GM12891 (cell line): Measurements from ENCODE around the gene MDH1B.

Experiments
- PAX5 ChIP-seq: IDR thresholded peaks from 2 replicates; pipeline ENCODE4 v1.6.1; 2011; ENCODE audit warnings: low read length, moderate library complexity, mild to moderate bottlenecking; ENCODE audit not compliant: insufficient read depth, severe bottlenecking
- POLR2A ChIP-seq: IDR thresholded peaks from 2 replicates; pipeline ENCODE4 v1.6.1; 2011; ENCODE audit warnings: low read depth, low read length, control low read depth
- POLR2AphosphoS5 ChIP-seq: IDR thresholded peaks from 2 replicates; pipeline ENCODE4 v1.6.1; 2011; ENCODE audit warnings: low read depth, low read length, control low read depth
- POU2F2 ChIP-seq: IDR thresholded peaks from 2 replicates; pipeline ENCODE4 v1.6.1; 2011; ENCODE audit warnings: low read depth, mild to moderate bottlenecking, control low read depth, low read length, moderate library complexity
- SPI1 ChIP-seq: IDR thresholded peaks from 2 replicates; pipeline ENCODE4 v1.6.1; 2011; ENCODE audit warnings: low read depth, low read length, control low read depth
- TAF1 ChIP-seq: IDR thresholded peaks from 2 replicates; pipeline ENCODE4 v1.6.1; 2011; ENCODE audit warnings: low read depth, low read length, control low read depth

GRCh38 chr2:206799083-206799482, 34.0 kb upstream of the MDH1B start:
- TF ChIP-seq POLR2A (no peak), POU2F2 (no peak), TAF1 (no peak), POLR2AphosphoS5 (no peak), SPI1 (no peak), PAX5 (no peak)
